ENCODE measurements around the gene NDUFAF7.

NDUFAF7 gene

DNA sequence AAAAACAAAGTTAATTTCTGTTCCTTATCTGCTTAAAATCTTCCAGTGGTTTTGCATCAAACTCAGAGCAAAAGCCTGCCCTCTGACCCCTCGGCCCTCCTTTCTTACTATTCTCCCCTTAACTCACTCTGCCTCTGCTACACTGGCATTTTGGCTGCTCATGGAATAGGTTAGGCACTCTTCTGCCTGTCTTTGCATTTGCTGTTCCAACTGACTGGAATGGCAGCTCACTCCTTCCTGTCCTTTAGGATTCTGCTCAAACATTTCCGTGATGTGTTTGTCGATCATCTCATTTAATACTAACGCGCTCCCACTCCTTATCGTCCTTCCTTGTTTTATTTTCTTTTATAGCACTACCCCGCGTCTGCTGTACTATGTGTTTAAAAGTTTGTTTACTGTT lies 877 bp upstream of the NDUFAF7 start (continued):
- TF ChIP-seq ZNF223 (tag by site-specific recombination; IDR thresholded peaks at IDR 0.05) (no peak), BCL11A (tag by site-specific recombination; IDR thresholded peaks at IDR 0.05; ENCODE audit: low read depth) (no peak), ZNF555 (tag by site-specific recombination; conservative IDR thresholded peaks at IDR 0.05) (no peak), ZNF341 (tag by site-specific recombination; IDR thresholded peaks at IDR 0.05; ENCODE audit: low read depth) (peak; percentile 55; the same call in 1 of the 2 replicates), ZNF350 (tag by site-specific recombination; IDR thresholded peaks at IDR 0.05) (no peak), ZNF311 (tag by site-specific recombination; IDR thresholded peaks at IDR 0.05; ENCODE audit: borderline replicate concordance) (no peak), ZNF16 (tag by site-specific recombination; IDR thresholded peaks at IDR 0.05; ENCODE audit: low read depth) (no peak), CTCF (tag by site-specific recombination; IDR thresholded peaks at IDR 0.05) (no peak), ZBTB17 (tag by site-specific recombination; IDR thresholded peaks at IDR 0.05) (peak; percentile 83), ZNF776 (tag by site-specific recombination; IDR thresholded peaks at IDR 0.05; ENCODE audit: borderline replicate concordance) (no peak), ZNF24 (tag by site-specific recombination; IDR thresholded peaks at IDR 0.05) (no peak), ZNF664 (tag by site-specific recombination; IDR thresholded peaks at IDR 0.05) (peak; percentile 67), ZNF837 (tag by site-specific recombination; IDR thresholded peaks at IDR 0.05) (no peak), ZFP37 (tag by site-specific recombination; IDR thresholded peaks at IDR 0.05) (no peak)
- TF ChIP-seq, protein P1, sequence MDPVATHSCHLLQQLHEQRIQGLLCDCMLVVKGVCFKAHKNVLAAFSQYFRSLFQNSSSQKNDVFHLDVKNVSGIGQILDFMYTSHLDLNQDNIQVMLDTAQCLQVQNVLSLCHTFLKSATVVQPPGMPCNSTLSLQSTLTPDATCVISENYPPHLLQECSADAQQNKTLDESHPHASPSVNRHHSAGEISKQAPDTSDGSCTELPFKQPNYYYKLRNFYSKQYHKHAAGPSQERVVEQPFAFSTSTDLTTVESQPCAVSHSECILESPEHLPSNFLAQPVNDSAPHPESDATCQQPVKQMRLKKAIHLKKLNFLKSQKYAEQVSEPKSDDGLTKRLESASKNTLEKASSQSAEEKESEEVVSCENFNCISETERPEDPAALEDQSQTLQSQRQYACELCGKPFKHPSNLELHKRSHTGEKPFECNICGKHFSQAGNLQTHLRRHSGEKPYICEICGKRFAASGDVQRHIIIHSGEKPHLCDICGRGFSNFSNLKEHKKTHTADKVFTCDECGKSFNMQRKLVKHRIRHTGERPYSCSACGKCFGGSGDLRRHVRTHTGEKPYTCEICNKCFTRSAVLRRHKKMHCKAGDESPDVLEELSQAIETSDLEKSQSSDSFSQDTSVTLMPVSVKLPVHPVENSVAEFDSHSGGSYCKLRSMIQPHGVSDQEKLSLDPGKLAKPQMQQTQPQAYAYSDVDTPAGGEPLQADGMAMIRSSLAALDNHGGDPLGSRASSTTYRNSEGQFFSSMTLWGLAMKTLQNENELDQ (tag by site-specific recombination; IDR thresholded peaks at IDR 0.05; ENCODE audit: low read depth): no peak
- TF ChIP-seq, protein P2, sequence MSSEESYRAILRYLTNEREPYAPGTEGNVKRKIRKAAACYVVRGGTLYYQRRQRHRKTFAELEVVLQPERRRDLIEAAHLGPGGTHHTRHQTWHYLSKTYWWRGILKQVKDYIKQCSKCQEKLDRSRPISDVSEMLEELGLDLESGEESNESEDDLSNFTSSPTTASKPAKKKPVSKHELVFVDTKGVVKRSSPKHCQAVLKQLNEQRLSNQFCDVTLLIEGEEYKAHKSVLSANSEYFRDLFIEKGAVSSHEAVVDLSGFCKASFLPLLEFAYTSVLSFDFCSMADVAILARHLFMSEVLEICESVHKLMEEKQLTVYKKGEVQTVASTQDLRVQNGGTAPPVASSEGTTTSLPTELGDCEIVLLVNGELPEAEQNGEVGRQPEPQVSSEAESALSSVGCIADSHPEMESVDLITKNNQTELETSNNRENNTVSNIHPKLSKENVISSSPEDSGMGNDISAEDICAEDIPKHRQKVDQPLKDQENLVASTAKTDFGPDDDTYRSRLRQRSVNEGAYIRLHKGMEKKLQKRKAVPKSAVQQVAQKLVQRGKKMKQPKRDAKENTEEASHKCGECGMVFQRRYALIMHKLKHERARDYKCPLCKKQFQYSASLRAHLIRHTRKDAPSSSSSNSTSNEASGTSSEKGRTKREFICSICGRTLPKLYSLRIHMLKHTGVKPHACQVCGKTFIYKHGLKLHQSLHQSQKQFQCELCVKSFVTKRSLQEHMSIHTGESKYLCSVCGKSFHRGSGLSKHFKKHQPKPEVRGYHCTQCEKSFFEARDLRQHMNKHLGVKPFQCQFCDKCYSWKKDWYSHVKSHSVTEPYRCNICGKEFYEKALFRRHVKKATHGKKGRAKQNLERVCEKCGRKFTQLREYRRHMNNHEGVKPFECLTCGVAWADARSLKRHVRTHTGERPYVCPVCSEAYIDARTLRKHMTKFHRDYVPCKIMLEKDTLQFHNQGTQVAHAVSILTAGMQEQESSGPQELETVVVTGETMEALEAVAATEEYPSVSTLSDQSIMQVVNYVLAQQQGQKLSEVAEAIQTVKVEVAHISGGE (tag by site-specific recombination; conservative IDR thresholded peaks at IDR 0.05; ENCODE audit: low read depth): no peak

DNA sequence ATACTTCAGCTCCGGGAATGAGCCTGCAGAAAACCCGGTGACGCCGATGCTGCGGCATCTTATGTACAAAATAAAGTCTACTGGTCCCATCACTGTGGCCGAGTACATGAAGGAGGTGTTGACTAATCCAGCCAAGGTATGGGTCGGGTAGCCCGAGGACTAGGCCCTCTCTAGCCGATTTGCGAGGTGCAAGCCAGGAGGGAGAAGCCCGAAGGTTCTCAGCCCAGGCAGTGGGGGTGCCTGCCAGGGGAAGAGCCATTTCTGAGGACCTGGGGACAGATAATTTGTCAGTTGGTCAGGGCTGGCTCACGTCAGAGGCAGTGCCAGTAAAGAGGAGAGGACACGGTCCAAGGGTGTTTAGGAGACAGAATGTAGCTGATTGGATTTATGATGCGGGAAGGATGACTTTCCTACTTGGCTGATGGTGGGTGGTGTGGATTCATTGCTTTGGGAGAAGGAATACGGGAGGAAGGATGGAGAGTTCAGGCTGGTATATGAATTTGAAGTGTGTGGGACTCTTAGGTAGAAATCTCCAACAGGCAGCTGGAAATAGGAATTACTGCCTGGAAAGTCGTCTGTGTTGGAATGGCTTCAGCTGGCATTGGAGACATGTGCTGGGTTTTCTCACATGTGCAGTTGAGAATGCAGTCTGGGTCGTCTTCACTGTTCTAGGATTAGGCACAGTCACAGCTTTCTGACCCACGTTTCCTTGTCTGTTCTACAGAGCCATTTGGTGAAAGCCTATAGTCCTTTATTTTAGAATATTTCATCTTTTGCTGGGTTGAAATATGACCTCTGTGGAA lies 874 bp downstream of the NDUFAF7 start:
- Histone ChIP-seq H3K27ac (ENCODE audit: extremely low read depth, low read depth, low read length) (peak overlapping the region; percentile 79; the same call in 1 of the 2 replicates), H3K4me1 (ENCODE audit: control insufficient read depth, insufficient read depth, low read length) (peaks cover 5% of the 10 kb centered on the region; the same call in 1 of the 2 replicates), H3K4me3 (ENCODE audit: low read depth, low read length) (peak overlapping the region; percentile 76), H3K9me3 (ENCODE audit: control insufficient read depth, insufficient read depth, low read depth, low read length) (no peaks in the 10 kb centered on the region), H3K36me3 (ENCODE audit: control insufficient read depth in 2 of 2, insufficient read depth in 1 of 2, low read length in 2 of 2) (peaks cover 23 to 32% of the 10 kb centered on the region in 2 experiments)
- ChIA-PET POLR2A (interaction anchor here (0.6 to 1.4 kb wide), 10 partner anchors 9 to 421 kb away, joined by 3 to 7 read pairs (median 3); partner anchors contain the start of genes CEBPZOS, EIF2AK2 and PRKD3), CTCF (interaction anchor here (1.4 kb wide), 1 partner anchor 54 kb away, joined by 3 read pairs; no protein-coding TSS in a partner anchor)
- TF ChIP-seq GLI4 (tag by site-specific recombination; IDR thresholded peaks at IDR 0.05): no peak
- TF ChIP-seq ZFP3 (tag by site-specific recombination; IDR thresholded peaks at IDR 0.05; ENCODE audit: low read depth): no peak
- no peak for TF ChIP-seq ZNF629 (tag by site-specific recombination; IDR thresholded peaks at IDR 0.05)
- TF ChIP-seq, protein P3, sequence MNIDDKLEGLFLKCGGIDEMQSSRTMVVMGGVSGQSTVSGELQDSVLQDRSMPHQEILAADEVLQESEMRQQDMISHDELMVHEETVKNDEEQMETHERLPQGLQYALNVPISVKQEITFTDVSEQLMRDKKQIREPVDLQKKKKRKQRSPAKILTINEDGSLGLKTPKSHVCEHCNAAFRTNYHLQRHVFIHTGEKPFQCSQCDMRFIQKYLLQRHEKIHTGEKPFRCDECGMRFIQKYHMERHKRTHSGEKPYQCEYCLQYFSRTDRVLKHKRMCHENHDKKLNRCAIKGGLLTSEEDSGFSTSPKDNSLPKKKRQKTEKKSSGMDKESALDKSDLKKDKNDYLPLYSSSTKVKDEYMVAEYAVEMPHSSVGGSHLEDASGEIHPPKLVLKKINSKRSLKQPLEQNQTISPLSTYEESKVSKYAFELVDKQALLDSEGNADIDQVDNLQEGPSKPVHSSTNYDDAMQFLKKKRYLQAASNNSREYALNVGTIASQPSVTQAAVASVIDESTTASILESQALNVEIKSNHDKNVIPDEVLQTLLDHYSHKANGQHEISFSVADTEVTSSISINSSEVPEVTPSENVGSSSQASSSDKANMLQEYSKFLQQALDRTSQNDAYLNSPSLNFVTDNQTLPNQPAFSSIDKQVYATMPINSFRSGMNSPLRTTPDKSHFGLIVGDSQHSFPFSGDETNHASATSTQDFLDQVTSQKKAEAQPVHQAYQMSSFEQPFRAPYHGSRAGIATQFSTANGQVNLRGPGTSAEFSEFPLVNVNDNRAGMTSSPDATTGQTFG (tag by site-specific recombination; IDR thresholded peaks at IDR 0.05; ENCODE audit: borderline replicate concordance): no peak
- TF ChIP-seq ZNF335 (tag by site-specific recombination; conservative IDR thresholded peaks at IDR 0.05): peak; percentile 15; the same call in 1 of the 2 replicates
- peak; percentile 63 for TF ChIP-seq ZNF341 (tag by site-specific recombination; IDR thresholded peaks at IDR 0.05; ENCODE audit: low read depth)
- TF ChIP-seq ZNF585B (tag by site-specific recombination; IDR thresholded peaks at IDR 0.05): 0 out of 2 replicates have a peak, but pooled peaks have one; percentile 13
- TF ChIP-seq RBAK (tag by site-specific recombination; IDR thresholded peaks at IDR 0.05): no peak
- no peak for TF ChIP-seq SP3 (tag by site-specific recombination; IDR thresholded peaks at IDR 0.05)
- TF ChIP-seq ZNF600 (tag by site-specific recombination; IDR thresholded peaks at IDR 0.05): peak; percentile 19; the same call in 1 of the 2 replicates
- TF ChIP-seq ZNF707 (tag by site-specific recombination; IDR thresholded peaks at IDR 0.05): no peak
- no peak for TF ChIP-seq ZNF785 (tag by site-specific recombination; IDR thresholded peaks at IDR 0.05)

Measured in HEK293 (cell line).